Measurements from ENCODE around the gene AFAP1L1. TPM values are rescaled to one million over a fixed set of nuclear protein-coding genes. Genes with fewer than 3 reads are reported as not detected.

The AFAP1L1 gene
- total and polyA plus RNA-seq, 2 of the 13 experiments (the other 11 are each of a cell fraction or from before 2014, with no cell fraction given) = 0.38 to 1.0 TPM

DNA sequence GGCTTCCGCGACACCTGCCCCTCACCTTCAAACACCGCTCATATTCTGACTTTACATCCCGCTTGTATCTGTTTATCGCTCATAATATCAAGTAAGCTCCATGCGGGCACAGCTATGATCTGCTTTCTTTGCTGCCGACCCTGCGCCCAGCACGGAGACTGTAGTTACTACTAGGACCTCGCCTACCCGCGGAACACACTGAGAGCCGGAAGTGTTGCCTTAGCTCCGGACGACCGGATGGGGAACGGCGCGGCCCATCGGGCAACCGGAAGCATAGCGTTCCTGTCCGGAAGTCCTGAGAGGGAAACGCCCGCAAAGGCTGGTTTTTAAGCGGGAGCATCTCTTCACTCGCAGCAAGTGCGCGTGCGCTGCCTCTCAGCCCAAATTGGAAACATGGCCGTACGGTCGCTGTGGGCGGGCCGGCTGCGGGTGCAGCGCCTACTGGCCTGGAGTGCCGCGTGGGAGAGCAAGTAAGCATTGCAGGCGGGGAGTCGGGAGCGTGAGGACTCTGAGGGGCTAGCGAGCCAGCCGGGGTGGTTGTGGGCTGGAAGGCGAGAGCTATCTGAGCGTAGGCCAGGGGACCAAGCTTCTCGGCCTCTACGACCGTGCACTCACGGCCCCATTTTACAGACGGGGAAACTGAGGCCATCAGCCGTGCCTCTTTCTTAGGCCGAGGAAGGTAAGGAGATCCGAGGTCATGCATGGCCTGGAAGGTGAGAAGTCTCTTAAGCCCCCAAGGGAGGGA, 73.7 kb downstream of the AFAP1L1 start, which contains the start of gene GRPEL2 (continued):
- TF ChIP-seq ZNF614 (CRISPR knock-in tag; IDR thresholded peaks at IDR 0.05; ENCODE audit: borderline replicate concordance) (peak; percentile 83; the same call in 1 of the 2 replicates), U2AF1 (optimal IDR thresholded peaks at IDR 0.05; ENCODE audit: low read depth, low read length) (peak; percentile 87), THRA (CRISPR knock-in tag; IDR thresholded peaks at IDR 0.05; ENCODE audit: borderline replicate concordance) (peak; percentile 74; the same call in 1 of the 2 replicates), ZNF383 (CRISPR knock-in tag; IDR thresholded peaks at IDR 0.05; ENCODE audit: borderline replicate concordance) (no peak), ATF7-NPFF (CRISPR knock-in tag; IDR thresholded peaks at IDR 0.05; ENCODE audit: low read depth) (peak; percentile 56; the same call in 1 of the 2 replicates), ZNF775 (CRISPR knock-in tag; IDR thresholded peaks at IDR 0.05; ENCODE audit: borderline replicate concordance) (no peak), ZNF564 (CRISPR knock-in tag; IDR thresholded peaks at IDR 0.05) (0 out of 2 replicates have a peak, but pooled peaks have one; percentile 73), ZNF558 (CRISPR knock-in tag; IDR thresholded peaks at IDR 0.05; ENCODE audit: borderline replicate concordance) (peak; percentile 19; the same call in 1 of the 2 replicates), POLR2AphosphoS2 (IDR thresholded peaks at IDR 0.05; ENCODE audit: low read depth, low read length) (no peak), ATF7 (IDR thresholded peaks at IDR 0.05) (no peak), ATF7 (CRISPR knock-in tag; IDR thresholded peaks at IDR 0.05) (no peak), CBX5 (CRISPR knock-in tag; IDR thresholded peaks at IDR 0.05; ENCODE audit: borderline replicate concordance) (no peak; the same call in 1 of the 2 replicates), NR2F2 (IDR thresholded peaks at IDR 0.05; ENCODE audit: borderline replicate concordance, low read depth) (no peak; the same call in 1 of the 2 replicates), ZNF781 (CRISPR knock-in tag; IDR thresholded peaks at IDR 0.05; ENCODE audit: borderline replicate concordance, not compliant biosample characterization) (peak; percentile 96), ZNF260 (CRISPR knock-in tag; IDR thresholded peaks at IDR 0.05; ENCODE audit: borderline replicate concordance, low read depth) (no peak), TBL1XR1 (IDR thresholded peaks at IDR 0.05; ENCODE audit: borderline replicate concordance, low read length, partially characterized antibody) (no peak), ZNF263 (CRISPR knock-in tag; IDR thresholded peaks at IDR 0.05) (no peak), EHMT2 (IDR thresholded peaks at IDR 0.05; ENCODE audit: borderline replicate concordance, low read depth, low read length) (no peak; the same call in 1 of the 2 replicates), FOXP1 (IDR thresholded peaks at IDR 0.05) (no peak), FOXP1 (CRISPR knock-in tag; IDR thresholded peaks at IDR 0.05) (no peak)
- TF ChIP-seq, protein P1, sequence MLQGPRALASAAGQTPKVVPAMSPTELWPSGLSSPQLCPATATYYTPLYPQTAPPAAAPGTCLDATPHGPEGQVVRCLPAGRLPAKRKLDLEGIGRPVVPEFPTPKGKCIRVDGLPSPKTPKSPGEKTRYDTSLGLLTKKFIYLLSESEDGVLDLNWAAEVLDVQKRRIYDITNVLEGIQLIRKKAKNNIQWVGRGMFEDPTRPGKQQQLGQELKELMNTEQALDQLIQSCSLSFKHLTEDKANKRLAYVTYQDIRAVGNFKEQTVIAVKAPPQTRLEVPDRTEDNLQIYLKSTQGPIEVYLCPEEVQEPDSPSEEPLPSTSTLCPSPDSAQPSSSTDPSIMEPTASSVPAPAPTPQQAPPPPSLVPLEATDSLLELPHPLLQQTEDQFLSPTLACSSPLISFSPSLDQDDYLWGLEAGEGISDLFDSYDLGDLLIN (CRISPR knock-in tag; IDR thresholded peaks at IDR 0.05; ENCODE audit: borderline replicate concordance) = peak; percentile 80; the same call in 1 of the 2 replicates
- TF ChIP-seq, protein P2, sequence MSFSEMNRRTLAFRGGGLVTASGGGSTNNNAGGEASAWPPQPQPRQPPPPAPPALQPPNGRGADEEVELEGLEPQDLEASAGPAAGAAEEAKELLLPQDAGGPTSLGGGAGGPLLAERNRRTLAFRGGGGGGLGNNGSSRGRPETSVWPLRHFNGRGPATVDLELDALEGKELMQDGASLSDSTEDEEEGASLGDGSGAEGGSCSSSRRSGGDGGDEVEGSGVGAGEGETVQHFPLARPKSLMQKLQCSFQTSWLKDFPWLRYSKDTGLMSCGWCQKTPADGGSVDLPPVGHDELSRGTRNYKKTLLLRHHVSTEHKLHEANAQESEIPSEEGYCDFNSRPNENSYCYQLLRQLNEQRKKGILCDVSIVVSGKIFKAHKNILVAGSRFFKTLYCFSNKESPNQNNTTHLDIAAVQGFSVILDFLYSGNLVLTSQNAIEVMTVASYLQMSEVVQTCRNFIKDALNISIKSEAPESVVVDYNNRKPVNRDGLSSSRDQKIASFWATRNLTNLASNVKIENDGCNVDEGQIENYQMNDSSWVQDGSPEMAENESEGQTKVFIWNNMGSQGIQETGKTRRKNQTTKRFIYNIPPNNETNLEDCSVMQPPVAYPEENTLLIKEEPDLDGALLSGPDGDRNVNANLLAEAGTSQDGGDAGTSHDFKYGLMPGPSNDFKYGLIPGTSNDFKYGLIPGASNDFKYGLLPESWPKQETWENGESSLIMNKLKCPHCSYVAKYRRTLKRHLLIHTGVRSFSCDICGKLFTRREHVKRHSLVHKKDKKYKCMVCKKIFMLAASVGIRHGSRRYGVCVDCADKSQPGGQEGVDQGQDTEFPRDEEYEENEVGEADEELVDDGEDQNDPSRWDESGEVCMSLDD (CRISPR knock-in tag; IDR thresholded peaks at IDR 0.05; ENCODE audit: borderline replicate concordance) = no peak

Measured in HepG2 (cell line).